Dedifferentiated amniotic fluid mesenchymal stem cell (primary cell): ENCODE data around the gene SLC17A7.

Experiments
- DNase-seq: peaks from one replicate; pipeline ENCODE4 v3.0.0-alpha.2; 2016; ENCODE audit errors: extremely low spot score

SLC17A7 gene

GRCh38 chr19:49427855-49428546 is 13.3 kb downstream of the SLC17A7 start:
- DNase-seq: no peak

GRCh38 chr19:49427339-49427738 is 14.0 kb downstream of the SLC17A7 start:
- no peak for DNase-seq

DNA sequence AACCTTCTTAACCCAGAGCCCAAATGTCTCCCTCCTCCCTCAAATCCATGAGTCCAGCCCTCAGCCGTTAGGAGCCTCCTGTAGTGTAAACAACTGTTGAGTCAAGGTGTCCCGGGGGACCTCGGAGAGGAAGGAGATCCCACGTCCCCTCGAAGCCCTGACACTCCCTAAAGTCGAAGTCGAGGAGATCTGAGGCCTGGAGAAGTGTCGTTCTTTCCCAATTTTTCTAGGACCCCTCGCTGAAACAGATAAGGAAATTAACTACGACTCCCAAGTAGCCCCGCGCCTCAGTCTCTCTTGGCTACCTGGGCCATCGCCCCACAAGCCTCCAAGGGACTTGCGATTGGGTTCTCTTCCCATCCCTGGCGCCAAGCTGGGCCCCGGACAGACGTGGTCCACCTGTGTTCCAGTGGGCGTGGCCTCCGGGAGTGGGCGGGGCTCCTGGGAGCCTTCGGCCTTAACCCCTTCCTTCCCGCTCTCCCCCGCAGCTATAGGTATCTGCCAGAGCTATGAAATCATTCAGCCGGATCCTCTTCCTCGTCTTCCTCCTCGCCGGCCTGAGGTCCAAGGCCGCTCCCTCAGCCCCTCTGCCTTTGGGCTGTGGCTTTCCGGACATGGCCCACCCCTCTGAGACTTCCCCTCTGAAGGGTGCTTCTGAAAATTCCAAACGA is 15.3 kb downstream of the SLC17A7 start:
- no peak for DNase-seq

GRCh38 chr19:49425178-49425577 is 16.1 kb downstream of the SLC17A7 start, which contains the start of gene GFY:
Gene GFY, plus strand, starts transcription at chr19:49425388. Its CDS starts 1,043 bp downstream, at chr19:49426431.
- DNase-seq: no peak

- no peak for DNase-seq
Observed at GRCh38 chr19:49423985-49424303, 17.4 kb downstream of the SLC17A7 start.

DNA sequence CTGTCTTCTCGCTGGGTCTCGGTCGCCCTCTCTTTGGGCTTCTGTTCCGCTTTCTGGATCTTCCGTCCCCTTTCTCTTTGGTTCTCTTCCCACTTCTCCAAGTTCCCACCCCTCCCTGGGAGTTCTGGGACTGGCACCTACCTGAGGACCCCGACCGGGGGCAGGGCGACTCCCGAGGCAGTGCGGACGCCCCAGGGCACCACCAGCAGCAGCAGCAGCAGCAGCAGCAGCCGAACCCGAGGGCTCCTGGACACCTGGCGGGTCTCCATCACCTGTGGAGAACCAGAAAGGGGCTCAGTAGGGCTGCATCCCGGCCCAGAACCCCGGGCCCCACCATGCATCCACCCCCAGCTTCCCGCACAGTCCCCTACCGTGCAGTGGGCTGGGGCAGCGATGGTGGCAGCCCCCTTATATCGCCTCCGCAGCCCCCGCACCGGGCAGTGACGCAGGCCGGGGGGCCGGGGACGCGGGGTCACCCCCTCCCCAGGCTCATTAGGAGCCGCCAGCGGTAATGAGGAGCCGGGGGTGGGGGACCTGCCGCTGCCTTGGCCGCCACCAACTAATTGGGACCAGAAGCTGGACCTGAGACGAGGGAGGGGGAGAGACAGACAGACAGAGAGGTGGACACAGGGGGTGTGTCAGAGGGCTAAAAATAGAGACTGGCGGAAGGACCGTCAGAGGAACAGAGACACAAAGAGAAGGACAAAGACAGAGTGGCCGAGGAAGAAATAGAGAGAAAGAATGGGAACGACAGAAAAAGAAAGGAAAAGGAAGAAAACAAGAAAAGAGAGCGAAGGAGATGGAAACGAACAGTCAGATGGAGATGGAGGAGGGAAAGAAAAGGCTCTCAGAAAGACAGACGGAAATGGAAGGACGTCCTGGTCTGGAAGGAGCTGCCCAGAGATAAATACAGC is 18.0 kb downstream of the SLC17A7 start, which contains the start of gene PTH2:
Gene PTH2 (minus strand): TSS at position 371 of the 914 bp plus-strand sequence. CDS start 102 bp downstream, at position 269.
- no peak for DNase-seq

- no peak for DNase-seq
Observed at GRCh38 chr19:49422407-49423070, 18.8 kb downstream of the SLC17A7 start.

- no peak for DNase-seq
Observed at GRCh38 chr19:49421878-49422202, 19.5 kb downstream of the SLC17A7 start.

DNA sequence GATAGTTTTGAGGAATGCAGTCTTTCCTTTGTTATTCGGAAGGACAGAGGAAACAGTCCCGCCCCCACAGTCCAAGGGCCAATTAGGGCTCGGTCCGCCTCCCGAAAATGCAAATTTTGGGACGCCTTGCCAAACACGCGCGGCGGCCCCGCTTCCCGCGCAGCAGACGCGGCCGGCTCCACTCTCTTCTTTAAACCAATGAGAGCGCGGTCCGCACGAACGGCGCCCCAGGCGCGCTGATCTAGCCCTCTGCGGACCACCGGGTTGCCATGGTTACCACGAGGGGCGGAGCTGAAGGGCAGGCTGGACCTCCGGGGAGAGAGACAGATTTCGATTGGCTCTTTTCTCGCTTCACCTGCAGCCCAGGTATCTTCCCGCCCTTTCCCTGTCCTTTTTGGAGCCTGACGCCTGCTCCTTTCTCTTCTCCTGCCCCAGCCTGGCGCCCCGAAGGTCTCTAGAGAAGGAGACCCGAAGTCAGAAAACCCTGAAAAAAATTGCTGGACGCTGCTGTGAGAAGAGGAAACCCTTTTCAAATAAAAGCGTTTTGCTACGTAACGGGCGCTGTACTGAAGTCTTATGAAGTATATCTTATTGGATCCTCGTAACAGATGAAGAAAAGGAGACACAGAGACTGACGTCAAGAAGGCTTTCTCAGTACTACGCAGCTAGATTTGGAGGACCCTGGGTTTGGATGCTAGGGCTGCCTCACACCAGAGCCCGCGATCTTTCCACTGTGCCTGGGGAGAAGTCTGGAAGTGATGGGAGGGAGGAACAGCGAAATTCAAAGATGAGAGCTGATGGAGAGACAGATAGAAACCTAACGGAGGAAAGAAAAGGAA is 20.1 kb downstream of the SLC17A7 start:
- DNase-seq: peak; percentile 23

DNA sequence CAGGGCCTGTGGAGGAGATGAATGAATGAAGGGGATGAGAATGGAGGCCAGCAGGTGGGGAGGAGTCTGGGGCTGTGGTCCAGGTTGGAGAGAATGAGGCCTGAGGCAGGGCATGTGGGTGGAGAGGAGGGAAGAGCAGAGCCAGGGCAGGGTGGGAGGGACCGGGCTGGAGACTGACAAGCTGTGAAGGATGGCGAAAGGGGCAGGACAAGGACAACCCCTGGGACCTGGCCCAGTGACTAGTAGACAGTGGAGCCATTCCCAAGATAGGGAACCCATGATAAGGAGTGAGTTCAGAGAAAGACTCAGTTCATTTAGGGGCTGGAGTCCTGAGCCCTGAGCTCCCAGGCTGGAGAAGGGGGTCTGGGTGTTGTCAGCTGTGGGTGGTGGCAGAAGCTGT is 21.1 kb downstream of the SLC17A7 start:
- no peak for DNase-seq

GRCh38 chr19:49419173-49419572 is 22.2 kb downstream of the SLC17A7 start:
- no peak for DNase-seq

DNA sequence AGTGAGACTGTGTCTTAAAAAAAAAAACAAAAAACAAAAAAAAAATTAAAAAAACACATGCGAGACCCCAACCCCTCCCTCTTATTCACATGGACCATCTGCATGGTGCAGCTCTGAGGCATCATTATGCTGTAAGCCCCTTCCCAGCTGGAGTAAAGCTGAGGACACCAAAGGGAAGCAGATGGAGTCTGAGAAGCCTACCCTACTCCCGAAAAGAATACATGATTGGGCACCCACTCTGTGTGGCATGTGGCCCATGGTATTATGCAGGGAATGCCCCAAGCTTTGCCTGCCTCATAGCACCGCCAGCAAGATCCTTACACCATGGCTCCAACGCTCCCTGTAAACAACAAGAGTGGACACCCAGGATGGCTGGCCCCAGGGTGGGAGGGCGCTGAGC is 22.8 kb downstream of the SLC17A7 start:
- DNase-seq: no peak

DNA sequence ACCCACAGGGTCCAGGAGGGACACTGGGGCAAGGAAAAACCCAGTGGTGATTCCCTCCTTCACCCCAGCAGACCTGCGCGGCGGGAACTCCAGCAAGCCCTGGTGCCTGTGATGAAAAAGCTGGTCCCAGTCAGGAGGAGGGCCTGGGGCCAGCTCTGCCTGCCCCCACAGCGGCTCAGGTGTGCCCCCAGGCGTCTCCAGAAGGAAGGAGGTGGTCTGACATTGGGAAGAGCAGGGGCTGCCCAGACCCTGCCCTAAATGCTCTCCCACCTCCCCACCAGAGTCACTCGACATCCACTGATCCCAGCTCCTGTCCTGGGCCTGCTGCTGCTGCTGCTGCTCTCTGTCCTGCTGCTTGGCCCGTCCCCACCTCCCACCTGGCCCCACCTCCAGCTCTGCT is 24.2 kb downstream of the SLC17A7 start:
- no peak for DNase-seq

GRCh38 chr19:49415810-49416200 is 25.5 kb downstream of the SLC17A7 start:
- DNase-seq: no peak

- no peak for DNase-seq
Observed at GRCh38 chr19:49415102-49415809, 26.1 kb downstream of the SLC17A7 start.

DNA sequence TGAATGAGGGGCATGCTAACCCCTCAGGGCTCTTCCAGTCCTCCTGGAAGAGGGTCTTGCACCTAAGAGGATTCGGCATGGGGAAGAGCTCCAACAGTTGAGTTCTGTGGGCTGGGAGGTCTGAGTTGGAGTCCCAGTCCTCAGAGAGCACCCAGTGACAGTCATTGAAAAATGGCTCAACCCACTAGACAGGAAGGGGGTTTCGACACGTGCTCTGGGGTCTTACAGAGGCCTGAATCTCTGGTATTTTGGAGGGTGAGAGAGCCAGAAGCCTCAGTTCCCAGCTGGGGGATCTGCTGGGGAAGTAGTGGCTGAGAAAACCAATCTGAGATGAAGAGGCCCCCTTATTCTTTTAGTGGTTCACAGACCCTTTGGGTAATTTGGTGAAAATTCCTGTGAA is 27.1 kb downstream of the SLC17A7 start:
- DNase-seq: no peak

DNA sequence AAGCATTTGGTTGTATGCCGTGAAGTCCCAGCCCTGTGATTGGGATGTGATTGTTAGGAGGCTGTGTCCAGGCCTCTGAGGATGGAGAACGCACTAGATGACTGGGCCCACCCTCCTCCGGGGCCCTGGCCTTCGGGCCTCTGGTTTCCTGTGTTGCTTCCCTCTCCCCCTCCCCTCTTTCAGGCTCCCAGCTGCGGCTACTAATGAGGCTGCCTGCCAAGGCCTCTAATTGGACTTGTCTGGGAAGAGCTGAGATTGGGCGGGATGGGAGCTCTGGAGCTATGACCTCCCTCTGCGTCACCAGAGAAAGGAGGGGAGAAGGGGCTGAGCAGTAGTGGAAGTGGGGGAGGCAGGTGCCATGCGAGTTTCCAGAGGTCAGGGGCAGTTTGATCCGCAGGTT is 28.0 kb downstream of the SLC17A7 start:
- DNase-seq: no peak

- no peak for DNase-seq
Observed at GRCh38 chr19:49411681-49412326, 29.5 kb downstream of the SLC17A7 start.

GRCh38 chr19:49409441-49410029 is 31.8 kb downstream of the SLC17A7 start:
- no peak for DNase-seq
